HG02798 (cell line): Measurements from ENCODE around the gene BUB1B.
"Not testable (repeated sequence)": the region's sequence is repeated elsewhere in the genome, so short reads cannot be mapped to it uniquely, and the experiment has no call there.

ENCODE experiments used
- ATAC-seq: cut with Tn5 transposase; IDR thresholded peaks from one replicate; pipeline ENCODE4 v1.9.1; 2021; ENCODE audit warnings: mild to moderate bottlenecking; ENCODE audit not compliant: unreplicated experiment, poor library complexity

The BUB1B gene

GRCh38 chr15:40160689-40161688 lies at the start of gene BUB1B:
BUB1B (plus strand) TSS chr15:40161069; CDS start chr15:40161221, 152 bp downstream.
- peak; percentile 87 for ATAC-seq

DNA sequence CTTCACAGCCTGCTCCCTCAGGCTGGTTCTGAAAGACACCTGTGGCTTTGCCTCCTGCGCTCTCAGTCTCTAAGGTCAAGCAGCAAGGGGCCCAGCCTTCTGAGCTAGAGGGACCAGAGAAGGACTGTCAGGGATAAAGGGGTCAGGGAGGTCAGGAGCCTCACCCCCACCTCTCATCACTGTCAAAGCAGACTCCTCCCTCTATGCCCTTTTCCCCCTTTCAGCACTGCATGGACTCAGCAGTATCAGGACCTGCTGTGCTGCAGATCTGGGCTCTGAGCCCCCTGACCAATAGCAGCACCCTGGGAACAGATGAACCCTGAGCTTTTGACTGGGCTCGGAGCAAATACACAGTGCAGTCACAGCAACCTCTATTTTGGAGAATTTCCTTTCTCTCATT lies 49.0 kb upstream of the BUB1B start:
- no peak for ATAC-seq

DNA sequence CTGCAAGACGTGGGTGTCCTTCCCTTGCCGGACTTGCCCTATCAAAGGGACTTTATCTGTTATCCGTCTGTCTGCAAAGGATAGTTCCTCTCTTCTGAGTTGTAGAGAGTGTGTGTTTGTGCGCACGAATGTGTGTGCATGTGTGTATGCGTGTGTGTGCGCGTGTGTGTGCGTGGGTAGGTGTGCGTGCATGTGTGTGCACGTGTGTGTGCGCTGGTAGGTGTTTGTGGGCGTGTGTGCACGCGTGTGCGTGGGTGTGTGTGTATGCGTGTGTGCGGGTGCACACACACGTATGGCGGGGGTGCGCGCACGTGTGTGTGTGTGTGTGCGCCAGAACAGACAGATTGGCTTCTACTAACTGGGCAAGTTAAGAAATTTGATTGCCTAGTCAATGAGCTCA lies 48.1 kb upstream of the BUB1B start:
- ATAC-seq: no peak

DNA sequence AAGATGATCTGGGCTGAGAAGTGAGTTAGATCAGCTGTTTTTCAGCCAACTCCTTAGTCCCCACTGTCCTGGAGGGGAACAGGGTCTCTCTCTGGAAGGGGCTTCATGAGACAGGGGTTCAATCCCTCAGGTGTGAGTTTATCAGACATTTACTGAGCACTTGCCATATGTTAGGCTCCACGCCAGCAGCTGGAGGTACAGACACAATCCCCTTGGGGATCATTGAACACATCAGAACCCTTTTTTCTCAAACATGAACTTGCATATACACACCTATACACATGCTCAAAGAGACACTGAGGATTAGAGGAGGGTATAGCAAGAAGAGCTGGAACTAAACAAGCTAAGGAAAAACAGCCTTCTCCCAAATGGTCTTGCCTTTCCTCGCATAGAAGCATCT lies 46.7 kb upstream of the BUB1B start:
- ATAC-seq: no peak

- not testable (repeated sequence) for ATAC-seq
Measured at GRCh38 chr15:40115106-40115505, 45.8 kb upstream of the BUB1B start.

DNA sequence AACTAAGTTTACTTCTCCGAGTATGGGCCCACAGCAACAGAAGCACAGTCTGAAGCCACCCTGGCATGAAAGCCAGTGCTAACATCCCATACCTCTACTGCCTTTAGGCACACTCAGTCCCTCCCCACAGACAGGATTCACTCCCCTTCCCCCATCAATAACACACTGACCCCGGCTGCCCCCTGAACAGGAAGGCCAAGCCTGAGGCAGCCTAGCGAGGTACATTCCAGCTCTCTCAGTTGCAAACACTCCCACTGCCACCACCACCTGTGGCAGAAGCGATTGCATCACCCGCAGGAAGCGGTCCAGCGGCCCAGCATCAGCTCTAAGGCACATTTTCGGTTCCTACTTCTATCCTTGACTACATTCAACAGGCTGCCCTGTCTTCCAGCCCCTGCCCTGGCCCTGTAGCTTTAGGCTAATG lies 45.2 kb upstream of the BUB1B start:
- ATAC-seq: peak; percentile 95

GRCh38 chr15:40118473-40118872 lies 42.4 kb upstream of the BUB1B start:
- no peak for ATAC-seq

- no peak for ATAC-seq
Measured at GRCh38 chr15:40121911-40122638, 38.8 kb upstream of the BUB1B start.

GRCh38 chr15:40122989-40123388 lies 37.9 kb upstream of the BUB1B start:
- ATAC-seq: not testable (repeated sequence)

DNA sequence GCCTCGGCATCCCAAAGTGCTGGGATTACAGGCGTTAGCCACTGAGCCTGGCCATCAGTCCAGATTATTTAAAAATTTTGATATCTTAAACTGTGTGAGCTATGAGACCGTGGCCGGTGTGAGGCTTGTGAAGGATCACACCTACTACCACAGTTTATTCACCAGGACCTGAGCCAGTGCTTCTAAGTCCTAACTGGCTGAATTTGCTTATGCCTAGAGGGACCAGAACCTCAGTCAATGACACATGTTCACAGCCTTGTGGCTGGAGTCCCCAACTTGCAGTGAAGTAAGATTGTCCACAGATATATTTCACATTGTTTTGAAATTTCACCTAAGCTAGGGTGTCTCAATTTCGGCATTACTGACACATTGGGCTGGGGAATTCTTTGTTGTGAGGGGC lies 37.0 kb upstream of the BUB1B start:
- not testable (repeated sequence) for ATAC-seq

GRCh38 chr15:40124333-40124732 lies 36.5 kb upstream of the BUB1B start:
- not testable (repeated sequence) for ATAC-seq

GRCh38 chr15:40124807-40125285 lies 36.0 kb upstream of the BUB1B start:
- not testable (repeated sequence) for ATAC-seq

GRCh38 chr15:40125950-40126349 lies 34.9 kb upstream of the BUB1B start:
- ATAC-seq: no peak

DNA sequence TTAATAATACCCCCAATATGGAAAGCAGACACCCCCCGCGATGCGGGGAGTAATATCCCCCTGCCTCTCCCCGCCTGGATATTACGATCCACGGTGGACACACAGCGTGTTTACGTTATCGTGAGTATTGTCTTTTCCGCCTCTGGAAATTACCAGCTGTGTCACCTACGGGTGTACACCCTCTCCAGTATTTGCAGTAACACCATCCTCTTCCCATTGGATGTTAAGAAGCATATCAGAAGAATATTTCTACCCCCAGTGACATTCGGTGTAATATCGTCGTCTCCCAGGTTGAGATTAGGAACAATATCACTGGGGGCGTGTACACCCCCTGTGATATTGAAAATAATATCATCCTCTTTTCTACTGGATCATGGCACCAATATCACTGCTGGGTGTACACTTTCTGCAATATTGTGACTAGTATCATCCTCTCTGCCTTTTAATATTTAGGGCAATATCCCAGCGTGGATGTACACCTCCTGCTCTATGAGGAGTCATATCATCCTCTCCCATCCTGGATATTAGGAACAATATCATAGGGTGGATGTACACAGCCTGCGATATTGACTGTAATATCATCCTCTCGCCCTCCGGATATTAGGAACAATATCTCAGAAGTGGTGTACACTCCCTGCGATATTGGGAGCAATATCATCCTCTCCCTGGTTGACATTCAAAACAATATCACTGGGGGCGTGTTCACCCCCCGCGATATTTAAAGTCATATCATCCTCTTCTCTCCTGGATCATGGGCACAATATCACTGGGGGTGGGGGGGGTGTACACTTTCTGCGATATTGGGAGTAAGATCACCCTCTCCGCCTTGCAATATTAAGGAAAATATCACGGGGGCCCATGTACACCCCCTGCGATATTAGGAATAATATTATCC lies 31.9 kb upstream of the BUB1B start:
- no peak for ATAC-seq

- no peak for ATAC-seq
Measured at GRCh38 chr15:40130118-40130517, 30.8 kb upstream of the BUB1B start.

- ATAC-seq: no peak
Measured at GRCh38 chr15:40130799-40131502, 29.9 kb upstream of the BUB1B start.

- ATAC-seq: no peak
Measured at GRCh38 chr15:40133544-40133943, 27.3 kb upstream of the BUB1B start.

DNA sequence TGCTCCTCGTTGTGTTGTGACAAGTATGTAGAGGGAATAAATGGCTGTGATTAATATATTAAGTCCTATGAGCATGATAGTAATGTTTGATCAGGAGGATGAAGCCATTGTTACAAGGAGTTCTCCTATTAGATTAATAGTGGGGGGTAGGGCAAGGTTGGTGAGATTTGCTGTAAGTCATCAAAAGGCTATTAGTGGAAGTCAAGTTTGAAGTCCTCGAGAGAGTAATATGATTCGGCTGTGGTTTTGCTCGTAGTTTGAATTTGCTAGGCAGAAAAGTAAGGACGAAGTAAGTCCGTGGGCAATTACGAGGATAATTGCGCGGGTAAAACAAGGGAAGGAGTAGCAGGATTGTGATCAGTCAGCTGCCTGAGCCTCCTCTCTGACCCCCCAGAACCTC lies 26.0 kb upstream of the BUB1B start:
- no peak for ATAC-seq

GRCh38 chr15:40135846-40136450 lies 24.9 kb upstream of the BUB1B start:
- ATAC-seq: not testable (repeated sequence)
